ENCODE measurements around the gene ERC2.
A peak's percentile ranks its signal among the peaks of the same experiment; 100 is the strongest.
"Not testable (repeated sequence)": the region's sequence is repeated elsewhere in the genome, so short reads cannot be mapped to it uniquely, and the experiment has no call there.

ERC2 gene

GRCh38 chr3:56113908-56114307 lies 354.4 kb downstream of the ERC2 start:
- no peak for DNase-seq

GRCh38 chr3:56113231-56113630 lies 355.0 kb downstream of the ERC2 start:
- DNase-seq = no peak

DNA sequence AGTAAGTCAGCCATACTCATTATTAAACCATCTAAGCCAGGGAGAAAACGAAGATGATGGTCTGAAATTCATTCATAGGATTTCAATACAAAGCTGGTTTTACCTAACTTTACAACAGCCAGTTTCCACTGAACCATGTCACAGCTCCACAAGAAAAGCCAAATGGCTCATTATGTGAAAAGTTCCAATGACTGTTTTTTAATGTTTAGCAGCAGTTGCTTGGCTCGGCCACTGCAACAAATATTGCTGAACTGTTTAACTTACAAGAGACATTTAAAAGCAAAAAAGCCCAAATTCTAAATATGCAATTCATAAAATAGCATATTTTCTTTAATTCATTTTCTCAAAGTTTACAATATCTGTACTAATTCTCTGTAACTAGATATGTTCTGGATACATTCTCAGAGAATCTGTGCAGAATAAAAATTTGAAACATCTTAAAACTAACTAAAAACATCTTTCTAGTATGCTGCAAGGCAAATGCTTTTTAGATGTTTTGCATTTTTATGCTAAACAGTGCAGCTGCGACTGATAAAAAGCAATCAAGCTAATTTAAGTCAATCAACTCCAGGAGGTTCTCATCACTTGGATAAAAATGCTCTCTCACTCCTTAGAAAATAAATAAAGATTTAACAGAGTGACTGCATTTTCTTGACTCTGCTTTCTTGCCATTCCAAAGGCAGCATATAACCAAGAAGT lies 356.5 kb downstream of the ERC2 start:
- no peak for DNase-seq

GRCh38 chr3:56110886-56111285 lies 357.4 kb downstream of the ERC2 start:
- DNase-seq = no peak

DNA sequence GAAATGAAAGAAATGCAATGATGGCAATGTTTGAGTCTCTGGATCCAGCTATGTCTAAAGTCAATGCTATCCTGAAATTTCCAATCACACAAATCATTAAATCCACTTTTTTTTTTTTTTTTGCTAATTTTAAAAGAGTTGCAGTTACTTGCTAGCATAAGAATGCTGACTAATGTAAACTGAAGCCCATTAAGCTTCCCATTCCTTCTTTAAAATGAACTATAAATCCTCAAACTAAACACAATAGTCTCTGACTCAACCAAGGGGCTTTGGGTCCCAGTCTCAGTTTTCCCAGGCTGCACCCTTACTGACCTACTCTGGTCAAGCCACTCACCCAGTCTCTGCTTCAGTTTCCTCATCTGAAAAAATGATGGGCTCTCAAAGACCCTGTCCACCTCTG lies 361.1 kb downstream of the ERC2 start:
- DNase-seq = no peak

DNA sequence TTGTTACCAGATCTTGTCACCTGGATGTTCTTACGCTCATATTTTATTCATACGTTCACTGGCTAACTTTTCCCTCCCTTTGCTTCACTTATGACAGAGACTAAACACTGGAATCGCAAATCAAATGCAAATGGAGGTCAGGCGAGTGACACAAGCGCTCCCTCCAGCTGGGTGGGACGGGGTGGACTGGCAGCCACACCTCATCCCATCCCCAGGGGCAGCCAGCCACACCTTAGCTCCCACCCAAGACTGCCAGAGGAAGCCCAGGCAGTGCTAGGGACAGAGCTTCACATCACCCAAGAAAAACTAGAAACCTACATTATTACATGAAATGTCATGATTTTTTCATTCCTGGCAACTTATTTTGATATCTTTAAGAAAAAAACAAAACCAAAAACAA lies 366.2 kb downstream of the ERC2 start:
- DNase-seq = no peak

DNA sequence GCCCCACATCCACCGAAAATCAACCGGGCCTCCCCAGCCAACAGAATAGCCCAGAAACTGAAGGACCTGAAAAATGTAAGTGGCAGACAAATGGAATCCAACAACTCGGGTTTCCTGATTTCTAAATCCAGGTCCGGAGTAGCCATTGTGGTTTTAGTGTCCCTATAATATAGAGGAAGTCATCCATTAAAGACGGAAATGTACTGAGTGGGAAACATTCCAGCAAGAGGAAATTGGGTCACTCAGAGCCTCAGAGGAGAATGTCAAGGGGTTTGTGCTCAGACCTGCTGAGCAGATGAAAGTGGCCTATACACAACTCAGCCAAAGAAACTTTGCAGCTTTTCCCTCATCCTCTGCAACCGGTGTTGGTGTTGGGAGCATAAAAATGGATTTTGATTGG lies 366.7 kb downstream of the ERC2 start:
- no peak for DNase-seq

DNA sequence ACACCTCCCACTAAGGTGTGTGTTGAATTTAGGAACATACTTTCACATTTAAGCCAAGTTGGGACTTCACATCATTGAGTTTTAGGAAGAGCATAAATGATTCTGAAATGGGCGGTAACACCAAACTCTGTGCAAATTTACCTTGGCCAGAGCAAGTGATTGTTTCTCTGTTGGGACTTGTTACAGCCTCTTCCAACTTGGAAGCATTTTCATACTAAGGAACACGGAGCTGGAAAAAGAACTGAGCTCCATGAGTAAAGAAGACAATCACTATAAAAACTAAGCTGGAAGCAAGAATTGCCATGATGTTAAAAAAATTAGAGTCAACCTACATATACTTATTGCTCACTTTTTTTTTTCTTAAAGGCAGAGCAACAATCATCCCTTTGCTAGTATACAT lies 371.3 kb downstream of the ERC2 start:
- DNase-seq = no peak

- no peak for DNase-seq
These were observed 374.1 kb downstream of the ERC2 start for GRCh38 chr3:56094170-56094569.

DNA sequence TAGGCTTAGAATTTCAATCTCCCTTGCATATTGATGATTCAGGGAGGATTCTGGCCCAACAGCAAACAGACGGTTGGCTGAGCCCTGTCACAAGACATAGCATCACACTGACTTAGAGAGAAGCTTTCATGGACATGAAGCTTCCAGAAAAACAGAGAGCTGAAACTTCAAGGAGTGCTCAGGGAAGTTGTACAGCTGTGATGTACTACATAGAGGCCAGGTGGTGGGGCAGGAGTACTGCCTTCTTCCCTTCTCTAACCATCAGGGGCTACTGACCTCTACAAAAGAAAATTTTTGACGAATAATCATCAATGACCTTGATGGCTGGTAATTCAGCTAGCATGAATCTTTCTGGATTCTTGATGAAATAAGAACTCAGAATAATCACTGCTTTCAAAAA lies 378.5 kb downstream of the ERC2 start:
- DNase-seq = no peak

- DNase-seq = no peak
These were observed 380.7 kb downstream of the ERC2 start for GRCh38 chr3:56087451-56088053.

DNA sequence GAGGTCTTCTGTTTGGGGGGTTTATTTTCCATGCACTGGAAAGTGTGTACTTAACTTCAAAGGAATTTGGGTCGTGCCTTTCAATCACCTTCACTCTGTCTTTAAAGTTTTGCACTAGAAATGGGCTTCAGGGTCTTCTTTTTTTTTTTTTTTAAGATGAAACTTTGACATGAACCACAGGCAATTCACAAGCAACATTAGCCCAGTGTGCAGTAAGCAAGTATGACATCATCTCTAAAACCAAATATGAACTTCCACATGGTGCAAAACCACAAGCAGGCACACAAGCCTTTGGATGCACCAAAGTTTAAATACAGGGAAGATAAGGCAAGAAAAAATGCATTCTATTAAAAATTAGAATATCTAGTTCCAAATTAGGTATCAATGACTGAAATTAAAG lies 381.9 kb downstream of the ERC2 start:
- DNase-seq = no peak

DNA sequence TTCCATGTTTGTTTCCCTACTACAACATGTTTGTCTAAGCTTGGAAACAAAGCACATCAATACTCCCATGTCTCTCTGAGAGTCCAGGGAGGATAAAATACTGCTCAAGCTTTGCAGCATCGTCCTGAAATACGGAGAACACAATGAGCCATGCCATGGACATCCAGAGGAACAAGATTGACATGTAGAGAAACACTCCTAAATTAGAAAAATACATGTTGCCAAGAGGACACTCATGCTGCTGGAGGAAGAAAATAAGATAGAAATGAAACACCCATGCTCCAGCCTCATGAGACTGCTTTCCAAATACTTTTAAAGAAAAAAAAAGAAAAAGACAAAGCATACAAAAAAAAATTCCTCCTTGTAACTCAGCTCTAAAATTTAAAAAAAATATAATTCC lies 387.0 kb downstream of the ERC2 start:
- no peak for DNase-seq

DNA sequence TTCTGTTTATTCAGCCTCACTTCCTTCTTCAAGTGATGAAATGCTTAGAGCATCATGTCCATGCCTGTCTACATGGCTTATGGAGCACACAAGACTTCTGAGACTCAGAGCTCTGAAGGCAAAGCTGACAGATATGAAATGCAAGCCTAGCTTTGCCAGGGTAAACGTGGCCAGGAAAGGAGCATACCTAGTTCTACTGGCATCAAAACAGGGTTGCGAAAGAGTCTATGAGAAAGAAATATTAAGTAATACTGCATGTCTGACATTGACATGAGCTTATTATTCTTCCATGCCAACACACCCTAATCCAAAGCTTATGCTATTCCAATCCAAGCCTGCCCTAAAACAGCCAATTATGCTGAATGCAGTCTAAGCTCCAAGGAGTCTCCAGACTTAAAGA lies 391.5 kb downstream of the ERC2 start:
- no peak for DNase-seq

DNA sequence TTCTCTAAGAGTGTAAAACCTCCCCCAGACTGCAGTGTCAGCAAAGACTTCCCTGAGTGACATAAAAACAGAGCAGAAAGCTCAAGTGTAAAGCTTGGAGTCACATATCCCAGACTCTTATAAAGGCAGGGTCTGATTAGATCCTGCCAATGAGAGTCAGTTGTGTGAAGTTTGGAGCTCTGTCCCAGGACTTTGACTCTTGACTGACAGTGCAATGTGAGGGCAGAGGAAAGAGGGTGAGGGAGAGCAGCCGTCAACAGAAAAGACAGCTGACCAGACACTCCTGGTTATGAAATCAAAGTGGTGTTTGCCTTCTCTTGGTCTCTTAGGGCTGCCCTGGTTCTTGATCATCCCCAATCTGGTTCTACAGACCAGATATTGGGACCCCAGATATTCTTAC lies 393.2 kb downstream of the ERC2 start:
- DNase-seq = no peak

GRCh38 chr3:56069766-56070165 lies 398.5 kb downstream of the ERC2 start:
- no peak for DNase-seq

DNA sequence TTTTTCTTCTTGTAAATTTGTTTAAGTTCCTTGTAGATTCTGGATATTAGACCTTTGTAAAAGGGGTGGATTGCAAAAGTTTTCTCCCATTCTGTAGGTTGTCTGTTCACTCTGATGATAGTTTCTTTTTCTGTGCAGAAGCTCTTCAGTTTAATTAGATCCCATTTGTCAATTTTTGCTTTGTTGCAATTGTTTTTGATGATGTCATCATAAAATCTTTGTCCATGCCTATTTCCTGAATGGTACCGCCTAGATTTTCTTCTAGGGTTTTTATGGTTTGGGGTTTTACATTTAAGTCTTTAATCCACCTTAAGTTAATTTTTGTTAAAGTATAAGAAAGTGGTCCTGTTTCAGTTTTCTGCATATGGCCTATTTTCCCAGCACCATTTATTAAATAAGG lies 401.9 kb downstream of the ERC2 start:
- DNase-seq = not testable (repeated sequence)

DNA sequence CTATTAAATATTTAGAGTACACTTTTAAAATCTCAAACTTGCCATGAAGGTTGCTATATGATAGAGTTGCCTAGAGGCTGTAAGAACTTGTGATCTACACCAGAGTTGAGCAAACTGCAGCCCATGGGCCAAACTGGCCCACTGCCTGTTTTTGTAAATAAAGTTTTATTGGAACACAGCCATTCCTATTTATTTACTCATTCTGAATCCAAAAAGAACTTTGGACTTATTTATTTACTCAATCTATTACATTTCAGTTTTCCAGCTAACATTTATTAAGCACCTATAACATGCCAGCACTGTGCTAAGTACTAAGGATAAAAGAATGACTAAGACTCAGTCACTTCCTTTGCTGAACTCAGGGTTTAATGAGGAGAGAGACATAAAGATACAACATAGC lies 403.6 kb downstream of the ERC2 start:
- DNase-seq = peak; percentile 0

- DNase-seq = peak; percentile 55
These were observed 407.0 kb downstream of the ERC2 start for GRCh38 chr3:56061279-56061626.

DNA sequence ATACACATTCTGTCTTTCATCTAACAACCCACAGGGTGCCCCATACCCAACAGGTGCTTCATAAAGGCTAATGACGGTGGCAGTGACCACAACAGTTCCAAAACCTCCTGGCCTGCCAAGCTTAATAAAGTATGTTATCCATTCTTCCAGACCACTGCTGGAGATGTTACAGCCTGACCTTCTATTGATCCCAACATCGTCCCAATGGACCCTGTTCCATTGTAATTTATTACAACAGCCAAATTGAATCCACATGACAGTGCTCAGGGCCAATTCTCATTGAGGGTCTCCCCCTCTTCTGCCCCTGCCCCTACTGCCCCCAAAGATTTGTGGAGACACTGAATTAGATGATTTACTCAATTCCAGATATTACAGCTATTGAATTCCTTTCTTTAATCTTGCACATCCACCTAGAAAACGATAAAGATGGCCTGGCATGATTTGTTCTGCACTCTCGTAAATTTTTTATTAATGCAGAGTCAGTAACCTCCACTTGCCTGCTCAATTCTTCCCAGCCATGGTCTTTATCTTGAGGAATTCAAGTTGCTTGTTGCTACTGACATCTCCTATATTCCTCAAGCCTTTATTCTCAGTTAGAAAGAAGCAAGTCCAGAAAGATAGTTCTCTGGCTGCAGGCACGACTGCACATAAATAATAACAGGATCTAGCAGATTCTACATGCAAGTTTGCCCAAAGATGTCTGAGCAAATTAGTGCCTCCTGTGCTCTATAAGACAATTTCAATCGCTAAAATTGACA lies 407.6 kb downstream of the ERC2 start:
- DNase-seq = no peak

- peak; percentile 2 for DNase-seq
These were observed 408.5 kb downstream of the ERC2 start for GRCh38 chr3:56059731-56060130.

DNA sequence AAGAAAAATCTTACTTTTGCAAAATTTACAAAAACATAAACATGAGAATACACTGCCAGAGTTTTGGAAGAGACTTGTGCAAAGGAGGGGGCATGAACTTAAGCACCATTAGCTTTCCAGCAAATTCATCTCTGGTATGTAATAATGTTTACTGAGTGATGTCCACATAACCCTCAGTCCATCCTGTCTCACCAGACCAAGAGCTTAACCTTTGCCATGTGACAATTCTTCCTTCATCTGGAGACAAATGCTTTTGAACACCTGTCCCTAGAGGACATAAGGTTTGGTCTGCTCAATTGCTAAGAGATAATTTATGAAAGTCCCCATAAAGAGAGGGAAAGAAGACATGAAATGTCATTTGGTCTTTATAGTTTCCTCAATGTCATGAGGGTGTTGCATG lies 412.3 kb downstream of the ERC2 start:
- DNase-seq = no peak

DNA sequence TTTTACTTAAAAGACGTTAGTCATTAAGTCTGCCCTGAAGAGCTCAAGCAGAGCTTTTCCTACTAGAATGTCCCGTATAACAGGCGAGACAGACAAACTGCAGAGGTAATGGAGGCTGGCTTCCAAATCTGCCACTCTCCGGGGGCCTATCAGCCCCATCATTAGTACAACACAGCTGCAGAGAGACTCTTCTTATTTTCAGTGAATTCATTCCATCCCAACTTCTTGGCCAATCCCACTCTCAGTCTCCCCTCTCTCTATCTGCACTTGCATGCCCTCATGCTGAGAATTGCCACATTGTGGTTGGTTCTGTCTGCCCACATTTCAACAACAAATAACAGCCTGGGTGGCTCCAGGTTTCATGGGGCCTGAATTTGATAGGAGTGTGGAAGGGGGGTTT lies 412.7 kb downstream of the ERC2 start:
- no peak for DNase-seq

DNA sequence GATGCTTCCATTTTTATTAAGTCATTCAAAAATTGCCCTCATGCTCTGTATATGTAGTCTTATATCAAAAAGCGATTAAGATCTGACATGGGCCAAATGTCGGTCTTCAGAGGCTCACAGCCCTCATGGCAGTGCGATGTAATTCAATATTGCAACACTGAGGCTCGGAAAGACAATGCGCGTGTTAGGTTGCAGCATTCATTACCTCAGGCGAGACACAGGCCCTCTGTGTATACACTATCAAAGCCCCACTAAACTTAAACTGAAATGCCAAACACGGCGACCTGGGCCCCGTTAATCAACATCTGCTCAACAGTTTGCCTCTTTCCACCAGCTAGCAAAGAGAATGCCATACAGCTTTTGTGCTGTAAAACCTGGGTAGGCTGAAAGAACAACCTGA lies 413.4 kb downstream of the ERC2 start:
- no peak for DNase-seq

- peak; percentile 11 for DNase-seq
These were observed 414.5 kb downstream of the ERC2 start for GRCh38 chr3:56053727-56054126.
